Prostate gland (tissue), 2 donors: ENCODE measurements around the gene TFAM. TPM values are rescaled to one million over a fixed set of nuclear protein-coding genes. Genes with fewer than 3 reads are reported as not detected.

ENCODE experiments used
- DNase-seq: peaks from one replicate; pipeline ENCODE4 v3.0.0-alpha.2; 2019; ENCODE audit warnings: low spot score
- H3K27ac ChIP-seq, 2 donors: fragments of 200-600 bp; sonication (generic); 2 replicates each; pipeline ENCODE4 v1.5.1; 2017 to 2019
- H3K27me3 ChIP-seq: fragments of 200-600 bp; sonication (generic); replicated peaks from 2 replicates; pipeline ENCODE4 v1.5.1; 2019; ENCODE audit not compliant: insufficient read depth
- H3K36me3 ChIP-seq, 2 donors: fragments of 200-600 bp; sonication (generic); 1 replicate in 1 of 2; 2 replicates in 1 of 2; pipeline versions ENCODE4 v1.5.1 to v1.8.1; 2017 to 2019
- H3K4me1 ChIP-seq: fragments of 200-600 bp; sonication (generic); replicated peaks from 2 replicates; pipeline ENCODE4 v1.5.1; 2019
- H3K4me3 ChIP-seq, 2 donors: fragments of 200-600 bp; sonication (generic); 2 replicates each; pipeline ENCODE4 v1.5.1; 2017 to 2019
- H3K9me3 ChIP-seq: fragments of 200-600 bp; sonication (generic); 2 replicates; pipeline ENCODE4 v1.5.1; 2017
- POLR2A ChIP-seq: fragments of 450-650 bp; IDR thresholded peaks from one replicate; pipeline ENCODE4 v1.6.1; 2016; ENCODE audit warnings: antibody characterized with exemption, mild to moderate bottlenecking
- POLR2AphosphoS5 ChIP-seq: sonication (generic); formaldehyde crosslinking; IDR thresholded peaks from one replicate; pipeline ENCODE4 v1.6.1; 2017; ENCODE audit warnings: antibody characterized with exemption
- WGBS: methylation state at CpG from one replicate; pipeline ENCODE4 v1.1.5; 2018; 5-methylcytosine and 5-hydroxymethylcytosine counted together
- intact Hi-C: fragments of 100-400 bp; cut with DNase I; formaldehyde crosslinking; loops from one replicate; pipeline ENCODE4 v1.14.2; 2022
- total RNA-seq, 2 donors: library from RNA; depleted of rRNA; stranded (reverse); fragments of >200 nt; gene quantifications; one replicate each; pipeline ENCODE4 v1.1.0, GENCODE V29; 2016
- TF ChIP-seq, protein P1 (sequence below), 4 experiments: fragments of 200-600 bp in 2 of 4; fragments of 450-650 bp in 2 of 4; sonication (generic) in 2 of 4; IDR thresholded peaks; 1 replicate in 3 of 4; 2 replicates in 1 of 4; pipeline ENCODE4 v1.5.1; 2016 to 2019; ENCODE audit warnings: antibody characterized with exemption in 4 of 4, mild to moderate bottlenecking in 2 of 4, moderate library complexity in 2 of 4

Gene TFAM
- total RNA-seq, 2 donors from 2014 or later: 21.0 to 24.4 TPM

DNA sequence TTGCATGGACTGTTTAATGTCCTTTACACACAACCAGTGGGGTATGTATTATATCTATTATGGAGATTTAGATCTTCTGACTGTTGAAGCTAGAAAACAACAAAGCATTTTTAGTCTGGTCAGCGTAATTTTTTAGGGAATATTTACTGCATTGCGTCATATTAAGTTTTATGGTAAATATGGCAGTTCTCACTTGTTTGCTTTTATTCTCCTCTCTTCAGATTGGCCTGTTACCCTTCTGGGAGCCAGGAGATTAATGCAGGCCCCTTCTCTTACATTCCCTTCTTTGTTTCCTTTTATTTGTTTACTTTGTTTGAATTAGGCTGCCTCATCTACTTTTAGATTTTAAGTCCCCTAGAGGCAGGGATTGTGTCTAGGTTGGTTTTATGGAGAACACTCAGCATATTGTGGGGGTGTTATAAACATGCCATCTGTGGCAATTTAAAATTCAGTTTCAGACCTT, 36.6 kb upstream of the TFAM start:
- WGBS: 55% methylated on average over 2 of the region's 2 CpGs
- Histone ChIP-seq H3K27ac (no peak overlapping the region), H3K9me3 (no peaks in the 10 kb centered on the region), H3K4me3 (no peak overlapping the region), H3K4me1 (peaks cover 4% of the 10 kb centered on the region), H3K27me3 (no peaks in the 10 kb centered on the region), H3K36me3 (no peaks in the 10 kb centered on the region)
- intact Hi-C loops: no loop called here
- DNase-seq: no peak
- TF ChIP-seq POLR2AphosphoS5: no peak
- TF ChIP-seq POLR2A: no peak
- TF ChIP-seq, protein P1, sequence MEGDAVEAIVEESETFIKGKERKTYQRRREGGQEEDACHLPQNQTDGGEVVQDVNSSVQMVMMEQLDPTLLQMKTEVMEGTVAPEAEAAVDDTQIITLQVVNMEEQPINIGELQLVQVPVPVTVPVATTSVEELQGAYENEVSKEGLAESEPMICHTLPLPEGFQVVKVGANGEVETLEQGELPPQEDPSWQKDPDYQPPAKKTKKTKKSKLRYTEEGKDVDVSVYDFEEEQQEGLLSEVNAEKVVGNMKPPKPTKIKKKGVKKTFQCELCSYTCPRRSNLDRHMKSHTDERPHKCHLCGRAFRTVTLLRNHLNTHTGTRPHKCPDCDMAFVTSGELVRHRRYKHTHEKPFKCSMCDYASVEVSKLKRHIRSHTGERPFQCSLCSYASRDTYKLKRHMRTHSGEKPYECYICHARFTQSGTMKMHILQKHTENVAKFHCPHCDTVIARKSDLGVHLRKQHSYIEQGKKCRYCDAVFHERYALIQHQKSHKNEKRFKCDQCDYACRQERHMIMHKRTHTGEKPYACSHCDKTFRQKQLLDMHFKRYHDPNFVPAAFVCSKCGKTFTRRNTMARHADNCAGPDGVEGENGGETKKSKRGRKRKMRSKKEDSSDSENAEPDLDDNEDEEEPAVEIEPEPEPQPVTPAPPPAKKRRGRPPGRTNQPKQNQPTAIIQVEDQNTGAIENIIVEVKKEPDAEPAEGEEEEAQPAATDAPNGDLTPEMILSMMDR (IDR thresholded peaks at IDR 0.05): no peak

DNA sequence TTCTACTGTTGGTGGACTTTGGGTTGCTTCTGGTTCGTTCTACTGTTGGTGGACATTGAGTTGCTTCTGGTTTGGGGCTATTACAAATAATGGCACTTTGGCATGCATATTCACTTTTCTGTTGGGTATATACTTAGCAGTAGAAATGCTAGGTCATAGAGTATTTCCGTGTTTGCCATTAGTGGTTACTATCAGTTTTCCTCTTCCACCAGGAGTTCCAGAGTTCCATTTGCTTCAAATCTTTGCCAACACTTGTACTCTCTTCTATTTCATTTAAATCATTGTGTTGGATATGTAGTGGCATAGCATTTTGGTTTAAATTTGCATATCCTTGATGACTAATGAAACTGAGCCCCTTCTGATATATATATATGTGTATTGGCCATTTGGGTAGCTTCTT, 35.2 kb upstream of the TFAM start:
- no peak for DNase-seq
- WGBS: 98% methylated on average over 2 of the region's 2 CpGs
- H3K9me3 ChIP-seq: no peaks in the 10 kb centered on the region
- H3K4me1 ChIP-seq: peaks cover 4% of the 10 kb centered on the region
- no peaks in the 10 kb centered on the region for H3K27me3 ChIP-seq
- no peak overlapping the region for H3K27ac ChIP-seq
- intact Hi-C loops: no loop called here
- no peaks in the 10 kb centered on the region for H3K36me3 ChIP-seq
- H3K4me3 ChIP-seq: no peak overlapping the region
- TF ChIP-seq, protein P1 (IDR thresholded peaks at IDR 0.05): no peak
- TF ChIP-seq POLR2AphosphoS5 (no peak), POLR2A (no peak)

DNA sequence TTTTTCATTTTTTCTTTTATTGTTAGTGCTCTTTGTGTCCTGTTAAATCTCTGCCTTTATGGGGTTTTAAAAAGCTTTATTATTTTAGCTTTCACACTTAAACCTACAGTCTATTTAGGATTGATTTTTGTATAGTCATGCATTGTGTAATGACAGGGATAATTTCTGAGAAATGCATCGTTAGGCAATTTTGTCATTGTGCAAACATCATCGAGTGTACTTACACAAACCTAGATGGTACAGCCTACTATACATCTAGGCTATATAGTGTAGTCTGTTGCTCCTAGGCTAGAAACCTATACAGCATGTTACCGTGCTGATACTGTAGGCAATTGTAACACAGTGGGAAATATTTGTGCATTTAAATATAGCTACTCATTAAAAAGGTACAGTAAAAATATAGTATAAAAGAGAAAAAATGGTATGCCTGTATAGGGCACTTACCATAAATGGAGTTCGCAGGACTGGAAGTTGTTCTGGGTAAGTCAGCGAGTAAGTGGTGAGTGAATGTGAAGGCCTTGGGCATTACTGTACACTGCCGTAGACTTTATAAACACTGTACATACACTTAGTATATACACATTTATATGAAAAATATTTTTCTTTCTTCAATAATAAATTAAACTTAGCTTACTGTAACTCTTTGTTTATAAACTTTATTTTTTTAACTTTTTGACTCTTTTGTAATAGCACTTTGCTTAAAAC, 34.4 kb upstream of the TFAM start:
- no peaks in the 10 kb centered on the region for H3K9me3 ChIP-seq
- 87% methylated on average over 6 of the region's 6 CpGs for WGBS
- H3K27me3 ChIP-seq: no peaks in the 10 kb centered on the region
- no peak overlapping the region for H3K4me3 ChIP-seq
- H3K27ac ChIP-seq: no peak overlapping the region
- DNase-seq: no peak
- no peaks in the 10 kb centered on the region for H3K36me3 ChIP-seq
- peaks cover 4% of the 10 kb centered on the region for H3K4me1 ChIP-seq
- TF ChIP-seq, protein P1 (IDR thresholded peaks at IDR 0.05): no peak
- TF ChIP-seq POLR2AphosphoS5: no peak
- no peak for TF ChIP-seq POLR2A
- intact Hi-C loops: no loop called here

DNA sequence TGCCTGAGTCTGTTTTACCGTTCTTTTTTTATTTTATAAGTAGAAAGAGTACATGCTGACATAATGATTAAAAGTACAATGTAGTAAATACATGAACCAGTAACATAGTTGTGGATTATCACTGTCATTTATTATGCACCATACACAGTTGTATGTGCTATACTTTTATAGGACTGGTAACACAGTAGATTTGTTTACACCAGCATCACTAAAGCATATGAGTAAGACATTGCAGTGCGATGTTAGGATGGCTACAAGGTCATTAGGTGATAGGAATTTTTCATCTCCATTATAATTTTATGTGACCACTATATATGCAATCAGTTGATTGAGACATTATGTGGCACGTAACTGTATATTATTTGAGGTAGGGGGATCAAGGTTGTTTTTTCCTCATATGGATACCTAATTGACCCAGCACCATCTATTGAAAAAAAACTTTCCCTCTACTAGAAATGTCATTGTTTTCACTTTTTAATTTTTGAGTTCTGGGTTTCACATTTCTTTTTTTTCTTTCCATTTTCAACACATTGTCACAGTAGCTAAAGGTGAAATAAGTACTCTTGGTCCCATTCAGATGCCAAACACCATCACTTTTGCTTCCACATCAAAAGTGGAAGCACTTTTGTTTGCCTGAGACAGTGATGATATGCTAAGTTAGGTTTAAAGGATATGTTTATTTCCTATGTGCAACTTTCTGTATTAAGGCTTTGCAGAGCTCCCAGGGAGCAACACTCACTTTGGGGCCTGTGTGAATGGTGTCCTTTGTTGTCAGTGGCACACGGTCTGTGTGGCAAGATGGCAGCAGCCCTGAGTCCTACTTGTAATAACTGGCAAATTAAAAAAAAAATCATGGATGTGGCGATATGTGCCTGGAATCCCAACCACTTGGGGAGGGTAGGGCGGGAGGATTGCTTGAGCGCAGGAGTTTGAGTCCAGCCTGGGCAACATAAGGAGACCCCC, 33.3 kb upstream of the TFAM start:
- TF ChIP-seq POLR2A (no peak), POLR2AphosphoS5 (no peak)
- TF ChIP-seq, protein P1 (IDR thresholded peaks at IDR 0.05): no peak
- Histone ChIP-seq H3K36me3 (no peaks in the 10 kb centered on the region), H3K27me3 (no peaks in the 10 kb centered on the region), H3K9me3 (no peaks in the 10 kb centered on the region), H3K4me1 (peaks cover 4% of the 10 kb centered on the region), H3K27ac (no peak overlapping the region), H3K4me3 (no peak overlapping the region)
- 91% methylated on average over 7 of the region's 7 CpGs for WGBS
- intact Hi-C loops: no loop called here
- no peak for DNase-seq
